ENCODE results near the gene BTN3A1.

The BTN3A1 gene

GRCh38 chr6:26408828-26409730 lies 7.0 kb downstream of the BTN3A1 start:
- no peak for DNase-seq (ENCODE audit: low read depth in 1 of 2, low spot score in 1 of 2)
- TF ChIP-seq CTCF (IDR thresholded peaks at IDR 0.05; ENCODE audit: insufficient read depth, low read length), result no peak
- no peak for TF ChIP-seq GABPA (IDR thresholded peaks at IDR 0.05; ENCODE audit: low read depth)
- no peak for TF ChIP-seq REST (IDR thresholded peaks at IDR 0.05; ENCODE audit: insufficient replicate concordance, low read depth)
- TF ChIP-seq POLR2AphosphoS5 (IDR thresholded peaks at IDR 0.05; ENCODE audit: low read depth), result no peak
- no peak for TF ChIP-seq SPI1 (IDR thresholded peaks at IDR 0.05; ENCODE audit: borderline replicate concordance, low read depth)
- H3K4me3 ChIP-seq (replicated peaks; ENCODE audit: insufficient read depth, low read length), result no peak overlapping the region
- H3K27ac ChIP-seq (replicated peaks), result no peak overlapping the region
- no peaks in the 10 kb centered on the region for H3K27me3 ChIP-seq (ENCODE audit: insufficient read depth, poor library complexity, severe bottlenecking)

- no peak overlapping the region for H3K4me3 ChIP-seq (replicated peaks; ENCODE audit: insufficient read depth, low read length)
- H3K27ac ChIP-seq (replicated peaks), result no peak overlapping the region
- no peak for DNase-seq (ENCODE audit: low read depth in 1 of 2, low spot score in 1 of 2)
- no peak for TF ChIP-seq SPI1 (IDR thresholded peaks at IDR 0.05; ENCODE audit: borderline replicate concordance, low read depth)
- no peak for TF ChIP-seq POLR2AphosphoS5 (IDR thresholded peaks at IDR 0.05; ENCODE audit: low read depth)
- TF ChIP-seq REST (IDR thresholded peaks at IDR 0.05; ENCODE audit: insufficient replicate concordance, low read depth), result no peak
- no peak for TF ChIP-seq GABPA (IDR thresholded peaks at IDR 0.05; ENCODE audit: low read depth)
- no peak for TF ChIP-seq CTCF (IDR thresholded peaks at IDR 0.05; ENCODE audit: insufficient read depth, low read length)
- H3K27me3 ChIP-seq (ENCODE audit: insufficient read depth, poor library complexity, severe bottlenecking), result no peaks in the 10 kb centered on the region
Observed at GRCh38 chr6:26411751-26412150, 9.7 kb downstream of the BTN3A1 start.

GRCh38 chr6:26412228-26412627 lies 10.2 kb downstream of the BTN3A1 start:
- TF ChIP-seq CTCF (IDR thresholded peaks at IDR 0.05; ENCODE audit: insufficient read depth, low read length) (no peak), REST (IDR thresholded peaks at IDR 0.05; ENCODE audit: insufficient replicate concordance, low read depth) (no peak), GABPA (IDR thresholded peaks at IDR 0.05; ENCODE audit: low read depth) (no peak), SPI1 (IDR thresholded peaks at IDR 0.05; ENCODE audit: borderline replicate concordance, low read depth) (no peak), POLR2AphosphoS5 (IDR thresholded peaks at IDR 0.05; ENCODE audit: low read depth) (no peak)
- DNase-seq (ENCODE audit: low read depth in 1 of 2, low spot score in 1 of 2), result no peak
- H3K4me3 ChIP-seq (replicated peaks; ENCODE audit: insufficient read depth, low read length), result no peak overlapping the region
- no peak overlapping the region for H3K27ac ChIP-seq (replicated peaks)
- H3K27me3 ChIP-seq (ENCODE audit: insufficient read depth, poor library complexity, severe bottlenecking), result no peaks in the 10 kb centered on the region
